ENCODE data around the gene SLC25A21.
A peak's percentile ranks its signal among the peaks of the same experiment; 100 is the strongest.

The SLC25A21 gene

GRCh38 chr14:37140176-37140575, 32.2 kb downstream of the SLC25A21 start:
- DNase-seq = no peak

GRCh38 chr14:37139710-37140109, 32.7 kb downstream of the SLC25A21 start:
- no peak for DNase-seq

- no peak for DNase-seq
Observed at GRCh38 chr14:37138898-37139297, 33.5 kb downstream of the SLC25A21 start.

GRCh38 chr14:37133284-37133913, 39.0 kb downstream of the SLC25A21 start:
- DNase-seq = no peak

- DNase-seq = no peak
Observed at GRCh38 chr14:37131205-37131604, 41.2 kb downstream of the SLC25A21 start.

GRCh38 chr14:37129047-37129446, 43.4 kb downstream of the SLC25A21 start:
- no peak for DNase-seq

GRCh38 chr14:37124614-37125013, 47.8 kb downstream of the SLC25A21 start:
- peak; percentile 4 for DNase-seq

GRCh38 chr14:37122919-37123639, 49.3 kb downstream of the SLC25A21 start:
- no peak for DNase-seq

- DNase-seq = peak; percentile 50
Observed at GRCh38 chr14:37122288-37122687, 50.1 kb downstream of the SLC25A21 start.

GRCh38 chr14:37118673-37119366, 53.6 kb downstream of the SLC25A21 start:
- DNase-seq = no peak

- DNase-seq = peak; percentile 50
Observed at GRCh38 chr14:37116933-37117849, 55.2 kb downstream of the SLC25A21 start.

- DNase-seq = no peak
Observed at GRCh38 chr14:37115406-37115805, 57.0 kb downstream of the SLC25A21 start.

GRCh38 chr14:37114559-37114958, 57.8 kb downstream of the SLC25A21 start:
- no peak for DNase-seq

- DNase-seq = no peak
Observed at GRCh38 chr14:37114002-37114401, 58.4 kb downstream of the SLC25A21 start.

GRCh38 chr14:37098132-37098531, 74.3 kb downstream of the SLC25A21 start:
- no peak for DNase-seq

- DNase-seq = no peak
Observed at GRCh38 chr14:37094502-37094901, 77.9 kb downstream of the SLC25A21 start.

GRCh38 chr14:37093364-37093763, 79.0 kb downstream of the SLC25A21 start:
- no peak for DNase-seq

GRCh38 chr14:37091651-37092050, 80.8 kb downstream of the SLC25A21 start:
- no peak for DNase-seq

- DNase-seq = no peak
Observed at GRCh38 chr14:37090026-37090425, 82.4 kb downstream of the SLC25A21 start.

GRCh38 chr14:37089410-37089809, 83.0 kb downstream of the SLC25A21 start:
- DNase-seq = no peak

- no peak for DNase-seq
Observed at GRCh38 chr14:37088356-37089215, 83.8 kb downstream of the SLC25A21 start.

GRCh38 chr14:37087520-37087919, 84.9 kb downstream of the SLC25A21 start:
- DNase-seq = no peak

Data from fibroblast of skin of scalp (primary cell).